Endometrial microvascular endothelial cells (primary cell): ENCODE results near the gene NDUFS7. TPM values are rescaled to one million over a fixed set of nuclear protein-coding genes. Genes with fewer than 3 reads are reported as not detected.

Source experiments
- in situ Hi-C: cut with HindIII; loops from 2 replicates; pipeline ENCODE4 v1.10.0; 2017; ENCODE audit warnings: low sequenced_read_pairs, low pct_unique_long_range_greater_than_20kb; ENCODE audit errors: inconsistent ontology term
- total RNA-seq: library from RNA; depleted of rRNA; stranded (reverse); fragments of >200 nt; gene quantifications from one replicate; pipeline ENCODE4 v1.2.3, GENCODE V29; 2015; ENCODE audit errors: inconsistent ontology term

Gene NDUFS7
- total RNA-seq, 1 donor from 2014 or later: 113 TPM

DNA sequence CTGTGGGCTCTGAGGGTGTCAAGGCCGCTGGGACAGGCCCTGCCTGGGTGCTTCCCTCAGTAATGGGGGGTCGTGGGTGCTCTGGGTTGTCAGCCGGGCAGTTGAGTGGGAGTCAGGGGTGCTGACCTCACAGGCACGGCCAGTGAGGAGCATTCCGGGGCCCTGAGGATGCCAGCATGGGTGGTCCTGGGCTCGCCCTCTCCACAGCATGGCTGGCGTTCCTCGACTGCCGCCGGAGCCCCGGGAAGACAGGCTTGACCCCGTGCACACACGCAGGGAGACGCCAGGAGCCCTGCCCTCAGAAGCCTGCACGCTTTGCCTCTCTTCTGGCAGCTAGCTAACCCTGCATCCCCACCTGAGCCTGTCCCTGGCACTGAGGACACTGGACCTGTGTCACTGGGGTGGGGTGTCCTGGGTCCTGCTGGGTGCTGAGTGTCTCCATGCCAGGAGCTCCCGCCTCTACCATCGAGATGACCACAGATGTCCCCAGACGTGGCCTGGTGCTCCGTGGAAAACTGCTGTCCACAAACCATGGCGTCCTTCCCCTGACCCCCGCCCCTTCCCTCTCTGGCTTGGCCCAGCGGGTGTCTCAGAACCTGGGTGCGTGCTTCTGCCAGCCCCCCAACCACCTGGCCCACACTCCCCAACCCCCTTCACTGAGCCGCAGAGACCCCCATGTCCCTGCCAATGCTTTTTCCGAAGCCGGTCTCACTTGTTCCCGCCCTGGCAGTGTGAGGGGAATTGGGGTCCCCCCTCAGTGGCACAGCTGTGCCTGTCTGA, 4.4 kb upstream of the NDUFS7 start:
- in situ Hi-C loops: no loop called here

DNA sequence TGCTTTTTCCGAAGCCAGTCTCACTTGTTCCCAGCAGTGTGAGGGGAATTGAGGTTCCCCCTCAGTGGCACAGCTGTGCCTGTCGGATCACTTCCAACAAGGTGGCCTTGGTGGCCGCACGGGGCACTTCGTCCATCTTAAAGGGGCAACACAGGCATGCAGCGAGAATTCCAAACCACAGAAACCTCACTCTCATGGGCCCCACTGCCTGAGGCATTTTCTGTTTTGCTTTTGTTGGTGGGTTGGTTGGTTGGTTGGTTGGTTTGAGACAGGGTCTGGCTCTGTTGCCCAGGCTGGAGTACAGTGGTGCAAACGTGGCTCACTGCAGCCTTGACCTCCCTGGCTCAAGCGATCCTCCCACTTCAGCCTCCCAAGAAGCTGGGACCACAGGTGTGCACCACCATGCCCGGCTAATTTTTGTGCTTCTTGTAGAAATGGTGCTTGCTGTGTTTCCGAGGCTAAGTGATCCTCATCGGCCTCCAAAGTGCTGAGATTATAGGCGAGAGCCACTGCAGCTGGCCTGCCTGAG, 3.7 kb upstream of the NDUFS7 start:
- in situ Hi-C loops: no loop called here

DNA sequence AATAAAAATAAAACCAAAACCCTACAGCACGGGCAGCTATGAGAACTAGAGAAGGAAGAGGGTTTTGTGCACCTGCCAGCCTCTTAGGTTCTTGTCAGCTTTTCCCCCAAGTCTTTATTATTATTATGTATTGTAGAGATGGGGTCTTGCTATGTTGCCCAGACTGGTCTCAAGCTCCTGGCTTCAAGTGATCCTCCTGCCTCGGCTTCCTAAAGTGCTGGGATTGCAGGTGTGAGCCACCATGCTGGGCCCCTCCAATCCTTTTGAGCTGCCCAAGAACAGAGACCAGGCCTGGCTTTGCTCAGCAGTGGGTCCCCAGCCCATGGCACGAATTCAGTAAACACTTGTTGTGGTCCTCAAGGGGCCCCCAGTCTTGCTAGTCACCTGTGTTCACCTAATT, 1.5 kb upstream of the NDUFS7 start:
- in situ Hi-C loops: no loop called here

DNA sequence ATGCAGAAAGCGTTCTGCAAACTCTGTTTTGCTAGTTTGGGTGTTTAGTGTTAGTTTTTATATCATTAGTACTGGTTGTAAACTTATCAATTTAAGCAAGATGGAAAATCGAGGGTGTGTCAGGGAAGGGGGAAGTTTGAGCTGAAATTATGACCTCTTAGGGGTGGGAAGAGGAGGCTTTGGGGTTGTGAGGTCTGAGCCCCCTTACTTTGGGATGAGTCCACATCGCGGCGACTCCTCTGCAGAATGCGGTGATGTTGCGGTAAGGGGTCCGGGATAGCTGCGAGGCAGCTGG, 743 bp upstream of the NDUFS7 start:
- in situ Hi-C loops: no loop called here

DNA sequence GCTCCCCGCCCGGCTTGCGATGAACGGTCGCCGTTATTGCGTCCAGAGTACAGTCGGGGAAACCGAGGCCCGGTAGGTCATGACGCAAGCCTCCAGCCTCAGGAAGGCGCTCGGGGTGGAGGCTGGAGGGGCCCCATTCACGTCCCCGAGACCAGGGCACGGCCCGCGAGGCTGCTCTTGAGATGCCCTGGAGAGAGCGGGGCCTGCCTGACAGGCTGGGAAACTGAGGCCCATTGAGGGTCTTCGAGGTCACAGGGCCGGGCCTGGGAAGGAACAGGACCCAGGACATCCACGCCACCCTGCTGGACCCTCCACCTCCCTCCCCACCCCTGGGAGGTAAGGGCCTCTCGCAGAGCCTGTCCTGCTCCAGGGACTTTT, 367 bp downstream of the NDUFS7 start:
- in situ Hi-C loops: no loop called here

DNA sequence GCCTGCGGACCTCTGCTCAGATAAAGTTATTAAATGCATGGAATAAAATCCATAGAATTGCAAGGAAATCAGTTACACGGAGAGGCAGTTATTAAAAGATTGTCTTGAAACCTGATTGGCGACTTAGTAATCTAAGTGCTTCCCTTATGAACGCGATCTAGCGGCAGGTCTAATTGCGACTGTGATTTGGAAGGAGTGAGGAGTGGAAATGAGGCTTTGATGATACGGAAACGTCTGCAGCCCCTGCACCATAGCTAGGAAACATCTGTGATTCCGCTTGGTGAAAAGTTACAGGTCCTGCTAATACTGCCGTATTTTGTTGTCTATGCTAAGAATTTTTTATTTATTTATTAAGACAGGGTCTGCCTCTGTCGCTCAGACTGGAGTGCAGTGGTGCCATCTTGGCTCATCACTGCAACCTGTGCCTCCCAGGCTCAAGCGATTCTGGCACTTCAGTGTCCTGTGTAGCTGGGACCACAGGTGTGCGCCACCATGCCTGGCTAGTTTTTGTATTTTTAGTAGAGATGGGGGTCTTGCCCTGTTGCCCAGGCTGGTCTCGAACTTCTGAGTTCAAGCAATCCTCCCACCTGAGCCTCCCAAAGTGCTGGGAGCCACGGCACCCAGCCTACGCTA, 887 bp downstream of the NDUFS7 start:
- in situ Hi-C loops: no loop called here

DNA sequence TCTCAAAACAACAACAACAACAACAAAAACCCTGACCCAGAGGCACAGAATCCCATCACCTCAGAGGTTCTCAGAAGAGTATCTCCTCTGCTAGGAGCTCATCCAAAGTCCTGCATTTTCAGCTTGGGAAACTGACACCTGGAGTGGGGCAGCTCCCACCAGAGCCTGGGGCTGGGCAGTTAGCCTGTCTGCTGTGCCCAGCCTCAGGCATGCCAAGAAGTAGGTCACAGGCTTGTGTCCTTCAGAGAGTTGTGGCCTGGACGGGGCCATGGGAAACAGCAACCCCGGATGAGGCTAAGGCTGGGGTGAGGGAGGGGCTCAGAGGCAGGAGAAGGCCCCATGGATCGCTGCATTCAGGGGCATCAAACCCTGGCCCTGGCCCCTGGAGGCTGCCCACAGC, 2.1 kb downstream of the NDUFS7 start:
- in situ Hi-C loops: no loop called here

DNA sequence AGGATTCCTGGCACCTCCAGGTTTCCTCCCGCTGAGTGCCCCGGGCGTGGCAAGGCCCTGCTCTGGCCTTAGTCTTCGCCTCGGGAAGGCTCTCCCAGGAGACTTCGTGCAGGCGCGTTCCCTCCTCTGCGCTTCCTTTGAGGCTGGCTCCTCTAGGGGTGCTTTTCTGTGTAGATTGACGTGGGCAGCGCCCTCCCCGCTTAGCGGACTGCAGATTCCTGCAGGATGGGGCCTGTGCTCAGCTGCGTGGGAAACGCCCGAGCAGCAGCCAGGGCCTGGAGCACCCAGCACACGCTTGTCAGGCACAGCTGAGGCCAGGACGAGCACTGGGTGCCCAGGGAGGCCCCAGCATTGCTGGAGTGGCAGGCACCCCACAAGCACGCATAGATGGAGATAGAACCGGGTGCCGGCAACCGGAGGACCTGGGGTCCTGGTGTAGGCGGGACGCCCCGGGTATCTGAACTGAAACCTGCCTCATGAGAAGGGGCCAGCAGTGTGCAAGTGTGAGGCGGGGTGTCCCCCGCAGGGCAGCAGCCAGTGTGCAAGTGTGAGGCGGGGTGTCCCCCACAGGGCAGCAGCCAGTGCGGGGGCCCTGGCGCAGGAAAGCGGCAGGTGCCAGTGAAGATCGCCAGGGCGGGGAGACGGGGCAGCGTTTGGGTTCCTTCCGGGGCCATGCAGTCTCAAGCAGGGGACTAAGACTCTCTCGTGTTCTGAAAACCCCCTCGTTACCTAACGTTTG, 3.4 kb downstream of the NDUFS7 start:
- in situ Hi-C loops: no loop called here

DNA sequence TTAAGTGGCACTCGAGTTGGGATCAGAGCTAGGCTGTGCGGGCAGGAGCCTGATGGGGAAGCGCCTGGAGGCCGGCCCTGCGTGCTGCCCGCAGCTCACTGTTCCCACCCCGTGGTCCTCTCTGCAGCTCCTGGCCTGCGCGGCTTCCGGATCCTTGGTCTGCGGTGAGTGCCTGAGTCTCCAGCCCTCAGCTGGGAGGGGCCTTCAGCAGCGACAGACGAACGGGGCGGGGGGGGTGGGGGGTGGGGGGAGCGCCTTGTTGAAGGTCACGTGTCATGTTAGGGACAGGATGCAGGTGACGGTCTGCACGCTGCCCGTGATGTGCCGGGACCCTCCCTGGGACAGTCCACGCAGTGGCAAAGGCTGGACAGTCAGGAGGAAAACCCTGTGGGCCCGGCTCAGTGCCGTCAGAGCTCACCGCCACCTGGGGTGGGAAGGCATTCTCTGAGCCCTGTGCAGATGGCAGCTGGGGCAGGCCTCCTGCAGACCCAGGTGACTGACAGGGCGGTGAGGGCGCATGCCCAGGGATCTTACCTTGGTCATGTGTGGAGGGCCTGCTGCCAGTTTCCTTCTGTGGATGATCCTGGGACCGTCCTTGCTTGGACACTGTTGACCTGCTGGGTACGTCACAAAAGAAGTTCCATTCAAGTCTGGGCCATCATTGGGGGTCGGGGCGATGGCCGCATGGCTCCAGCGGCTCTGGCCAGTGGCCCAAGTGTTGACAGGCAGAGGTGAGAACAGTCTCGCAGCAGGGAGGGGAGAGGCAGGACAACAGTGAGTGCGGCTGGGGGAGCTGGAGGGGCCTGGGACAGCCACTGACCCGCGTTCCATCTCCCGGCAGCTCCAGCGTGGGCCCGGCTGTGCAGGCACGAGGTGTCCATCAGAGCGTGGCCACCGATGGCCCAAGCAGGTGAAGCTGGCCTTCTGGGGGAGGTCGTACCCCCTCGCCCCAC, 4.3 kb downstream of the NDUFS7 start:
- in situ Hi-C loops: no loop called here

DNA sequence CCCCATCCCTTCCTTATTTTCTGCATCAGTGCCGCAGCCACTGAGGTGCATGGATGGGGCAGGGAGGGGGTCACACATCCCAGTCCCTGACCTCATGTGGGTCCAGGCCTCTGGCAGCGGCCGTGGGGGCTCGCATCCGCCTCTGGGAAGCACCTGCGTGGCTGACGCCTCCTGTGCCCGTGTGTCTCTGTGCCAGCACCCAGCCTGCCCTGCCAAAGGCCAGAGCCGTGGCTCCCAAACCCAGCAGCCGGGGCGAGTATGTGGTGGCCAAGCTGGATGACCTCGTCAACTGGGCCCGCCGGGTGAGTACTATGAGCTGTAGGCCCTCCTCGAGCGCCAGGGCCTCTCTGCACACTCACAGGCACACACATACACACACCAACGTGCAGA, 4.9 kb downstream of the NDUFS7 start:
- in situ Hi-C loops: no loop called here

DNA sequence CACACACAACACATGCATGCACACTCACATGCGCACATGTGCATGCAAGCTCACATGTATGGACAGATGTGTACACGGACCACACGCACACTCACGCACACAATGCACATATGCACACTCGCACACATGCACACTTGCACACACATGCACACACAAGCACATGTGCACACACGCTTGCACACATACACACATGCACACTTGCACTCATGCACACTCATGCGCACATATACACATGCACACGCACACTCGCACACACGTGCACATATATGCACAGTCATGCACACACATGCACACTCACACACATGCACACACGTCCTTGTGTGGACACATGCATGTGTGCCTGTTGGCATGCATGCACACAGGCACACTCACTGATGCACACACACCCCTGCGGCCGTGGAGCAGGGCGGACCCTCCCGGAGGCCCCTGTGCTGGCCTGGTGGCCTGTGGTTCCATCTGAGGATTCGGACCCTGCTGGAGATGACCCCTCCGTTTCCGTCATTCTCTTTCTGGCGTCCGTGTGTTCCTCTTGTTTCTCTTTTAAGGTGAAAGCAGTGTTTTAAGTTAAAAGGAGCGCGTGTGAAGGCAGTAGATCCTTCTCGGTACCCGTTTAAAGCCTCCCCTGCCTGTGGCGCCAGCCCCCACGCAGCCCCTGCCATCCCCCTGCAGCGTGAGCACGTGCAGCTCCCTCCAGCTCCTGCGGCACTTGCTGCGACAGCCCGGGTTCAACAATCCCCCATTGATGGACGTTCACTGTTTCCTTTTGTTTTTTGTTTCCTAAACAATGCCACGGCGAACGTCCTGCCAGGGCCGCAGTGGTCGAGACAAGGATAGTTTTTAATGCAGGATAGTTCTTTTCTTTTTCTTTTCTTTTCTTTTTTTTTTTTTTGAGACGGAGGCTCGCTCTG, 5.6 kb downstream of the NDUFS7 start:
- in situ Hi-C loops: no loop called here

DNA sequence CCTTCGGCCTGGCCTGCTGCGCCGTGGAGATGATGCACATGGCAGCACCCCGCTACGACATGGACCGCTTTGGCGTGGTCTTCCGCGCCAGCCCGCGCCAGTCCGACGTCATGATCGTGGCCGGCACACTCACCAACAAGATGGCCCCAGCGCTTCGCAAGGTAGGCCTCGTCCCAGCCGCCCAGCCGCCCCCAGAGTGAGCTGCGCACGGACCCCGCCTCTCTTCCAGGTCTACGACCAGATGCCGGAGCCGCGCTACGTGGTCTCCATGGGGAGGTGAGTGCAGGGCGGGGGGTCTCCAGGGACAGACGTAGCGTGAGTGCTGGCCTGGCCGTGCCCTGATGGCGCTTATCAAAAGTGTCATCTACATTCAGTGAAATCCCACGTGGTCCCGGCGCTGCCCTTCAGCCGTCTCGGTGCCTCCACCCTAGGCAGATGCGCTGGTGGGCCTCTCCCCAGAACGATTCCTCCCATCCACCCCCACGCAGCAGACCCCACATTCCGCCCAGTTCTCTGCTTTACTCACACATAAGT, 7.2 kb downstream of the NDUFS7 start:
- in situ Hi-C loops: no loop called here

DNA sequence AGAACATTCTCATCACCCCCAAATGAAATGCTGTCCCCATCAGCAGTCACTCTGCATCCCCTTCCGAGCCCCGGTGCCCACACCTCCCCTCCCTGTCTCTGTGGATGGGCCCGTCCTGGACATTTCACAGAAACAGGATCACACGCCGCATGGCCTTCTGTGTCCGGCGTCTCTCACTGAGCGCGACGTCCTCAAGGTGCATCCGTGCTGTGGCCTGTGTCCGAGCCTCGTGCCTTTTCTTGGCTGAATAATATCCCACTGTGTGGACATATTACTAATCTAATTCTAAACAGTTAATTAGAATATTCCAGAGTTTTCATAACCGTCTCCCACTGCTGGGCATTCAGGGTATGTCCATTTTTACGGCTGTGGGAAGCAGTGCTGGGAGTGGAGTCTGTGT, 8.7 kb downstream of the NDUFS7 start:
- in situ Hi-C loops: no loop called here

DNA sequence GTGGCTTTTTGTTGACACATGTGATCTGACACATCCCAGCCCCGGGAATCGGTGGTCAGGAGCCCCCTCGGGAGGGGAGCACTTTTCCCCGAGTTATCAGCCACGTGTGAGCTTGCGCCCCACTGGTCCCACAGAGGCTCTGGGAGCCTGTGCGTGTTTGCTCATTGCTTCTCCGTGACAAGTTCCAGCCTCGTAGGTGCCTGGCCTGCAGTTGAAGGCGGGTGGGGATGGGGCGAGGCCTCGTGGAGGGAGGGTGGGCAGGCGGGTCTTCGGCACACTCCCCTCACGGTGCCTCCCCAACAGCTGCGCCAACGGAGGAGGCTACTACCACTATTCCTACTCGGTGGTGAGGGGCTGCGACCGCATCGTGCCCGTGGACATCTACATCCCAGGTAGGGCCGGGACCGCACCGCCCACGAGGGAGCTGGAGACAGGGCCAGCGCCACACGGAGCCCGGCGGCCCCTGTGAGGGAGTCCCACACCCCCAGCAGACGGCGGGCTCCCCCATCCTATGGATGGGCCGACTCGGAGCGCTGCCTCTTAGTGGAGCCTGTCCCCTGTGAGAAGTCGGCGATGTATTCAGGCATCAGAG, 9.3 kb downstream of the NDUFS7 start:
- in situ Hi-C loops: no loop called here

DNA sequence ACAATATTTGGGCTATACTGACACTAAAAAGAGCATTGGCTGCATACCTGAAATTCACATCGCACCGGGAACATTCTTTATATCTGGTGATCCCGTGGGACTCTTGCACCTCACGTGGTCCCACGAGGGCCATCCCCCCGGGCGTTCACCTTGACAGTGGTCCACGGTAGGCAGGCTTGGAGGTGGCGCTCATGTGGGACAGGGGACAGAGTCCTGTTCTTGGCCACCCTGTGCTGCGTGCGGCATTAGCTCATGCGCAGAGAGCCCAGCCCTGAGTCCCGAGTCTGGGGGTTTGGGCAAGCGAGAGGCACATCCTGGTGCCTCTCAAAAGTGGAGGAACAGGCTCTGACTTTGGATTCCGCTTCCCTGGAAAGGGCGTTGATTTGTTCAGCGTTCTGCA, 10.1 kb downstream of the NDUFS7 start:
- in situ Hi-C loops: no loop called here

DNA sequence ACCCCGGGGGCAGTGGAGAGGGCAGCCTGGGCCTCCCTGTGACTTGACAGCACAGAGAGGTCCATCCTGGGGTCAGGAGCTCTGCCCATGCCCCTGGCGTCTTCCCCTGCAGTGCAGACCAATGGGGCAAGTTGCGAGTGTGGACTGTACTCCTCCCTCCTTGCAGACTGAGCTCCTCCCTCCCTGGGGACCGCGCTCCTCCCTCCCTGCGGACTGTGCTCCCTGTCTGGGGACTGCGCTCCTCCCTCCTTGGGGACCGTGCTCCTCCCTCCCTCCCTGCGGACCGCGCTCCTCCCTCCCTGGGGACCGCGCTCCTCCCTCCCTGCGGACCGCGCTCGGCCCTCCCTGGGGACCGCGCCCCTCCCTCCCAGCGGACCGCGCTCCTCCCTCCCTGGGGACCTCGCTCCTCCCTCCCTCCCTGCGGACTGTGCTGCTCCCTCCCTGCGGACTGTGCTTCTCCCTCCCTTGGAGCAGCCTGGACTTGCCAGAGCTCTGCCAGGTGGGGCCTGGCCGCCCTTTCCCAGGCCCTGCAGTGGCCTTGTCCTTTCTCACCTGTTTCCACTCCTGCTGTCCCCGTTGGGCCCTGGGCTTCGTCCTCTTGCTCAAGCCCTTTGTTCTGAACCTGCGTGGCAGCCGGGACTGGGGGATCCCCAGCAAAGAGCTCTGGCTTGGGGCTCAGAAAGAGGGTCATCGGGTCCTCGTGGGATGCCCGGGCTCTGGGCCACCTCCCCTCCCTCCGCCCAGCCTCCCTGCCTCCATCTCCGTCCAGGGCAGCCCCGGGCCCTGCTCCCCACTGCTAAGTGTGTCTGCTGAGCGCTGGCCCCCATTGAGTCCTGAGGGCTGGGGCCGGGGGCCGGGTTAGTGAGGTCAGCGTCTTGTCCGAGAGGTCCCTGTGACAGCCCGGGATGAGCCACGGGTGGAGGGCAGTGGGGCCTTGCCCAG, 10.8 kb downstream of the NDUFS7 start:
- in situ Hi-C loops: no loop called here
